ENCODE data around the gene DGKZ. TPM values are rescaled to one million over a fixed set of nuclear protein-coding genes. Genes with fewer than 3 reads are reported as not detected.
A peak's percentile ranks its signal among the peaks of the same experiment; 100 is the strongest.

Gene DGKZ
- total RNA-seq, 2 experiments from 2014 or later: 82.9 to 89.2 TPM

DNA sequence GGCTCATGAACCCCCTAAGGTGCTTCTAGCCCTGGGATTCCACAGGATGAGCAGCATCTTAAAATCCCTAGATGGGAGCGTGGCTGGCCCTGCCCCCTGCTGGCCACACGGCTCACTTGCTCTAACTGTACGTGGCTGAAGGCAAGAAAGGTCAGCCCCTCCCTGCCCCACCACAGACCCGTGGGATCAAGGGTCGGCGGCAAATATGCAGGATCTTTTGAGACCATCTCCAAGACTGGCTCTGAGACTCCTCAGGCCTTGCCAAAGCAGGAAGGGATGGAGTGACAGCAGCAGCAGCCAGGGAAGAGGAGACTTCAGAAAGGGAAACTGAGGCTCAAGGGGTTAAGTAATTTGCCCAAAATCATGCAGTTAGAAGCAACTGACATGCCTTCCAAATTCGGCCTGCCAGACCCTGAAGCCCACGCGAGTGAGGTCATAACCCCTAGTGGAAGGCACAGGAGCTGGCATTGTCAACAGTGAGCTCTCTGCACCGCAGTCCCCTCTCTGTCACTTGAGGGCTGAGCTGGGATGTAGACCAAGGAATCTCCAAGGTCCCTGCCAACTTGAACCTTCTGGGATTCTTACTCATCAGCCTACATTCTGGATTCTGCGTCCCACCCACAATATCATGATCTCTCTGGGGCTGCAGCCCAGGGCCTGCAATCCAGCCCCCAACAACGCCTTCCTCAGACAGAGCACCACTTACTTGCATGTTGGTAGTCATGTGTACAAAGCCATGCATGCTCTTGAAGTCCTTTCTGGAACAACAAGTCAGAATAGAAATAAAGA, 38.4 kb upstream of the DGKZ start:
- H3K36me3 Mint-ChIP-seq (ENCODE audit: low read depth): no peaks in the 10 kb centered on the region
- peak; percentile 85 for DNase-seq
- intact Hi-C loops (cut with micrococcal nuclease): loop anchor here (1.0 kb wide), 5 partner anchors 62 to 344 kb away; no protein-coding TSS in a partner anchor
- peaks cover 7% of the 10 kb centered on the region for H3K4me1 Mint-ChIP-seq (ENCODE audit: low read depth)
- H3K27me3 Mint-ChIP-seq (ENCODE audit: low read depth): no peaks in the 10 kb centered on the region
- no peak overlapping the region for H3K4me3 Mint-ChIP-seq
- no peak overlapping the region for H3K27ac Mint-ChIP-seq
- no peaks in the 10 kb centered on the region for H3K9me3 Mint-ChIP-seq
- CTCF ChIA-PET: interaction anchor here (0.7 to 14.4 kb wide), 23 partner anchors 8 to 504 kb away, joined by 3 to 298 read pairs (median 3); partner anchors contain the start of genes CREB3L1 and SLC35C1

DNA sequence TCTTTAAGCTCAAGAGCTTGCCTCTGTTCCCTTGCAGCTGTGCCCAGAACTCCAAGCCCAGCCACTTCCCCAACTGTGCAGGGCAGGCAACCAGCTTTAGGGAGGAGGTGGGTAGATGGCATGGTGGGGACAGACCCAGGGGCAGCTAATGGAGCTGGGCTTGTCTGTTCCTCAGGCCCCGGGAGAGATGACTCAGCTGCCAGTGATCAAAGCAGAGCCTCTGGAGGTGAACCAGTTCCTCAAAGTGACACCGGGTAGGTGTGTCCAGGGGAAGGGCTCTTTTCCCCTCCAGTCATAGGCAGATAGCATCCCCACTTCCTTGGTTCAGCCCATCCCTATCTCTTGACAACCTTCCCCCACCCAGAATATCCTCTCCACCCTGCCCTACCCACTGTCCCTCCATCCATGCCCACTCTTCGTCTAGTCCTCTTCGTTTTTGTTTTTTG, 37.4 kb upstream of the DGKZ start:
- CTCF ChIA-PET: interaction anchor here (0.8 to 14.4 kb wide), 15 partner anchors 9 to 505 kb away, joined by 3 to 298 read pairs (median 4); partner anchors contain the start of genes CREB3L1 and SLC35C1
- DNase-seq: peak; percentile 55

DNA sequence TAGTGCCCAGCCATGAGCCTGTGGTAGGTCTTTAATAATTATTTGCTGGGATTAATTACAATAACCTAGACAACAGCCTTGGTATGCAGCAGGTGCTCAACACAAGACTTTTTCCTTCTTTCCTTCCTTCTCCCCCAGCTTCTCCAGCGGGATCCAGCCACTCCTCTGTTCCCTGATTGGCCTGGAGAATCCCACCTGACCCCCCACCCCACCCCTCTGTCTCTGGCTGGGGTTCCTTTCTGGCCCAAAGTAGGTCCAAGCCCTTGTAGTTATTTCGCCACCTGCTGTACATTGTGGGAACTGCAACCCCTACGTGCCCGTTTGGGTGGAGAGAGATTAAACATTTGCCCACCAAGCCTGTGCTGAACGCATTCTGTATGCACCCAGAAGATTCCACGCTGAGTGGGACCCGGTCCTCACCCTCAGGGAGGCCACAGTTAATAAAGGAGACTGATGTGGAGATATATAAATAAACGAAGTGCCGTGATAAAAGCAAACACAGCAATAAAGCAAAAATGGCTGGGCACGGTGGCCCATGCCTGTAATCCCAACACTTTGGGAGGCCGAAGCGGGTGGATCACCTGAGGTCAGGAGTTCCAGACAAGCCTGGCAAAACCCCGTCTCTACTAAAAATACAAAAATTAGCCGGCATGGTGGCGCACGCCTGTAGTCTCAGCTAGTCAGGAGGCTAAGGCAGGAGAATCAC, 32.1 kb upstream of the DGKZ start:
- DNase-seq: peak; percentile 85
- Mint-ChIP-seq H3K27me3 (ENCODE audit: low read depth) (no peaks in the 10 kb centered on the region), H3K4me1 (ENCODE audit: low read depth) (peaks cover 20% of the 10 kb centered on the region), H3K9me3 (no peaks in the 10 kb centered on the region), H3K36me3 (ENCODE audit: low read depth) (no peaks in the 10 kb centered on the region), H3K4me3 (no peak overlapping the region), H3K27ac (no peak overlapping the region)
- intact Hi-C loops (cut with micrococcal nuclease): loop anchor here (1.0 to 2.0 kb wide), 3 partner anchors 32 to 76 kb away; partner anchors contain the start of gene DGKZ
- CTCF ChIA-PET: interaction anchor here (0.6 to 14.4 kb wide), 27 partner anchors 8 to 471 kb away, joined by 3 to 298 read pairs (median 5); partner anchors contain the start of gene DGKZ

More for the DNA sequence above, 37.4 kb upstream of the DGKZ start:
- no peaks in the 10 kb centered on the region for H3K9me3 Mint-ChIP-seq
- no peaks in the 10 kb centered on the region for H3K27me3 Mint-ChIP-seq (ENCODE audit: low read depth)
- H3K4me3 Mint-ChIP-seq: no peak overlapping the region
- H3K4me1 Mint-ChIP-seq (ENCODE audit: low read depth): peaks cover 7% of the 10 kb centered on the region
- no peaks in the 10 kb centered on the region for H3K36me3 Mint-ChIP-seq (ENCODE audit: low read depth)
- intact Hi-C loops (cut with micrococcal nuclease): no loop called here
- H3K27ac Mint-ChIP-seq: no peak overlapping the region

DNA sequence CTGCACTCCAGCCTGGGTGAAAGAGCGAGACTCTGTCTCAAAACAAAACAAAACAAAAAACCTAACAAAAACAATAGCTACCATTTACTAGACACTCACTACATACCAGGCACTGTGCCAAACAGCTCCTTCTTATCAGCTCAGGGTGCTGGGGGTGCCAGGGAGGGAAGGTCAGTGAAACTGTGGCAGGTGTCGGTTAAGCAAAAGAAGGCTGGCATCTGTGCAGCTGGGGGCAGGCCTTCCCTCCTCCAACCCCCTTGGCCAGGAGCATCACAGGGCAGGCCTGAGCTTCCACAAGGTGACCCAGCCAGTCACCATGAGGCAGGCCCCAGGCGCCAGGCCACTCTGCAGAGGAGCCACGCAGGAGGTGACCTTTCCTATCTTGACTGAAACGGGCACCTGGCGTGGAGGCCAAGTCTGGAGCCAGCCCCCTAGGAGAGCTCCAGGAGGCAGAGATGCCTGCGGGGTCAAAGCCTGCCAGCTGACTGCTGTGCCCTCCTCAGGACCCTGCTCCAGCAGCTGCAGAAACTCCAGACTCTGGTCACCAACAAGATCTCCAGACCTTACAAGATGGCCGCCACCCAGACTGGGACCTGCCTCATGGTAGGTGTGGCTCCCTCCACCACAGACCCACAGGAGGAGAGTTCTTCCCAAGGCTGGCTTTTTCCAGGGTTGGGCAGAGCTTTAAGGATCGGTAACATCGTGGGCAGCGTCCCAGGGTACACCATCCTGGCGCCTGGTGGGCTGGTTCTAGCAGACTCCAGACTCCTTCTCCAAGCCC, 31.3 kb upstream of the DGKZ start:
- CTCF ChIA-PET: interaction anchor here (0.6 to 14.4 kb wide), 24 partner anchors 8 to 472 kb away, joined by 3 to 298 read pairs (median 5); partner anchors contain the start of gene DGKZ
- H3K4me1 Mint-ChIP-seq (ENCODE audit: low read depth): peaks cover 23% of the 10 kb centered on the region

DNA sequence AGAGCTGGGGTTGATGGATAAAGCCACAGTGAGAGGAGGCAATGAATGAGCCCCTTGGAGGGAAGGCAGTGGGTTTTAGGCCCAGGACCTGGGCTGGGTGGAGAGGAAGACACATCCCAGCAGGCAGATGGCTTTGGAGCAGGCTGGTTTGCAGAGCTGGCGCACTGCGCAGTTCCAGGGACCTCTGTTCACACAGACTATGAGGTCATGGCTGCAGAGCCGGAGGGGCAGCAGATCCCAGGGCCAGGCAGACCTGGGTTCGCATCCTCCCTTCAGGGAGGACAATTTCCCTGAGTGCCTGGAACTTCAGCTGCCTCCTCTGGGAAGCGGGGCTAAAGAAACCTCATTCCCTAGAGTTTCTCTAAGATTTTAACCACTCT, 28.2 kb upstream of the DGKZ start:
- intact Hi-C loops (cut with micrococcal nuclease): no loop called here
- no peaks in the 10 kb centered on the region for H3K27me3 Mint-ChIP-seq (ENCODE audit: low read depth)

More for the DNA sequence above, 31.3 kb upstream of the DGKZ start:
- no peak for DNase-seq
- H3K27ac Mint-ChIP-seq: no peak overlapping the region
- no peaks in the 10 kb centered on the region for H3K36me3 Mint-ChIP-seq (ENCODE audit: low read depth)
- intact Hi-C loops (cut with micrococcal nuclease): loop anchor here (1.0 to 2.0 kb wide), 3 partner anchors 31 to 77 kb away; partner anchors contain the start of gene DGKZ
- no peak overlapping the region for H3K4me3 Mint-ChIP-seq
- H3K9me3 Mint-ChIP-seq: no peaks in the 10 kb centered on the region
- no peaks in the 10 kb centered on the region for H3K27me3 Mint-ChIP-seq (ENCODE audit: low read depth)

DNA sequence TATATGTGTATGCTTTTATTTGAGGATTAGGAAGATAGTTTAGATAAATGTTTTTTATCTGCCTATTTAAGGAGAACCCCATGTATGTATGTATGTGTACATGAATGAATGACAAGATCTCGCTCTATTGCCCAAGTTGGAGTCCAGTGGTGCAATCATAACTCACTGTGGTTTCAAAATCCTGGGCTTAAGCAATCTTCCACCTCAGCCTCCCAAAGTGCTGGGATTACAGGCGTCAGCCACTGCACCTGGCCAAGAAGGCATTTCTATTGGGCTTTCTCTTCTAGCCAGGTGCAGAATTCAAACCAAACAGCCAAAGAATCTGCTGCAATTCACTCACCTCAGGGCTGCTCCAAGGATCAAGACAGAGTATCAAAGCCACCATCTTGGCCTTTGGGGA, 25.5 kb upstream of the DGKZ start:
- DNase-seq: no peak
- no peak overlapping the region for H3K27ac Mint-ChIP-seq
- H3K9me3 Mint-ChIP-seq: no peaks in the 10 kb centered on the region
- no peaks in the 10 kb centered on the region for H3K27me3 Mint-ChIP-seq (ENCODE audit: low read depth)
- H3K4me1 Mint-ChIP-seq (ENCODE audit: low read depth): peaks cover 25% of the 10 kb centered on the region
- CTCF ChIA-PET: interaction anchor here (0.5 to 1.2 kb wide), 2 partner anchors 9 to 203 kb away, joined by 4 read pairs; no protein-coding TSS in a partner anchor
- no peak overlapping the region for H3K4me3 Mint-ChIP-seq
- no peaks in the 10 kb centered on the region for H3K36me3 Mint-ChIP-seq (ENCODE audit: low read depth)
- intact Hi-C loops (cut with micrococcal nuclease): no loop called here

More for the DNA sequence above, 28.2 kb upstream of the DGKZ start:
- H3K27ac Mint-ChIP-seq: peak overlapping the region; percentile 79
- peak overlapping the region; percentile 52 for H3K4me3 Mint-ChIP-seq
- peaks cover 27% of the 10 kb centered on the region for H3K4me1 Mint-ChIP-seq (ENCODE audit: low read depth)
- no peaks in the 10 kb centered on the region for H3K36me3 Mint-ChIP-seq (ENCODE audit: low read depth)
- H3K9me3 Mint-ChIP-seq: no peaks in the 10 kb centered on the region
- CTCF ChIA-PET: interaction anchor here (1.1 to 14.4 kb wide), 7 partner anchors 10 to 78 kb away, joined by 6 to 298 read pairs (median 21); no protein-coding TSS in a partner anchor
- DNase-seq: no peak

DNA sequence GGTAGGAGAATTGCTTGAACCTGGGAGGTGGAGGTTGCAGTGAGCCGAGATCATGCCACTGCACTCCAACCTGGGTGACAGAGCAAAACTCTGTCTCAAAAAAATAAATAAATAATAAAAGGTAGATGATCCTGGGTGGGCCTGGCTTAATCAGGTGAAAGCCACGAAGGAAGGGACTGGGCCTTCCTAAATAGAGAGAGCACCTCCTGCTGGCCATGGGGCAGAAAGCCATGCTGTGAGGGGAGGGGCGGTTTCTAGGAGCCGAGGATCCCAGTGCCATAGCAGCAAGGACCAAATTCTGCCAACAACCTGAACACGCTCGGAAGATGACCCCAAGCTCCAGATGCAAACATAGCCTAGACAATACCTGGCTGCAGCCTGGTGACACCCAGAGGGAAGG, 24.5 kb upstream of the DGKZ start:
- intact Hi-C loops (cut with micrococcal nuclease): no loop called here
- CTCF ChIA-PET: interaction anchor here (0.7 to 1.6 kb wide), 7 partner anchors 8 to 30 kb away, joined by 3 to 6 read pairs (median 4); no protein-coding TSS in a partner anchor
- DNase-seq: peak; percentile 50

DNA sequence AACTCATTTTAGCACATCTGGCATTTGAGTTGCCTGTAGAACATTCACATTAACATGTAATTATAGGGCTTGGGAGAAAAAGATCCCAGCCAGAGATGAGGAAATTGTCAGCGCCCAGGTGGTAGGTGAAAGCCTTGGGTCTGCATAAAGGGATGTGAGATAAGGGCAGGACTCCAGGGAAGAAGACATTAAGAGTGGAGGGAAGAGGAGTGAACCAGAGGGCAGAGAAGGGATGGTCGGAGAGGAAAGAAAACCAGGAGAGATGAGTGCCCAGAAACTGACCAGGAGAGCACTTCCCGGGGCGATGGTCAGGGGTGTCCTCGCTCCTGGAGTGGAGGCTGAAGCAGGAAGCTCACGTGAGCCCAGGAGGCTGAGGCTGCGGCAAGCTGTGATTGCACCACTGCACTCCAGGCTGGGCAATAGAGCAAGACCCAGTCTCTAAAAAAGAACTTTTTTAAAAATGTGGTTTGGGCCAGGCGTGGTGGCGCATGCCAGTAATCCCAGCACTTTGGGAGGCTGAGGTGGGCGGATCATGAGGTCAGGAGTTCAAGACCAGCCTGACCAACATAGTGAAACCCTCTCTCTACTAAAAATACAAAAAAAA, 20.3 kb upstream of the DGKZ start:
- H3K27me3 Mint-ChIP-seq (ENCODE audit: low read depth): no peaks in the 10 kb centered on the region
- peaks cover 38% of the 10 kb centered on the region for H3K4me1 Mint-ChIP-seq (ENCODE audit: low read depth)
- no peaks in the 10 kb centered on the region for H3K9me3 Mint-ChIP-seq
- intact Hi-C loops (cut with micrococcal nuclease): no loop called here
- H3K4me3 Mint-ChIP-seq: no peak overlapping the region
- no peak overlapping the region for H3K27ac Mint-ChIP-seq
- H3K36me3 Mint-ChIP-seq (ENCODE audit: low read depth): no peaks in the 10 kb centered on the region
- CTCF ChIA-PET: interaction anchor here (1.8 to 12.0 kb wide), 2 partner anchors 11 to 20 kb away, joined by 7 to 148 read pairs; partner anchors contain the start of gene DGKZ
- no peak for DNase-seq

More for the DNA sequence above, 24.5 kb upstream of the DGKZ start:
- peaks cover 27% of the 10 kb centered on the region for H3K4me1 Mint-ChIP-seq (ENCODE audit: low read depth)
- no peak overlapping the region for H3K4me3 Mint-ChIP-seq
- H3K9me3 Mint-ChIP-seq: no peaks in the 10 kb centered on the region
- no peaks in the 10 kb centered on the region for H3K36me3 Mint-ChIP-seq (ENCODE audit: low read depth)
- H3K27ac Mint-ChIP-seq: no peak overlapping the region
- no peaks in the 10 kb centered on the region for H3K27me3 Mint-ChIP-seq (ENCODE audit: low read depth)

DNA sequence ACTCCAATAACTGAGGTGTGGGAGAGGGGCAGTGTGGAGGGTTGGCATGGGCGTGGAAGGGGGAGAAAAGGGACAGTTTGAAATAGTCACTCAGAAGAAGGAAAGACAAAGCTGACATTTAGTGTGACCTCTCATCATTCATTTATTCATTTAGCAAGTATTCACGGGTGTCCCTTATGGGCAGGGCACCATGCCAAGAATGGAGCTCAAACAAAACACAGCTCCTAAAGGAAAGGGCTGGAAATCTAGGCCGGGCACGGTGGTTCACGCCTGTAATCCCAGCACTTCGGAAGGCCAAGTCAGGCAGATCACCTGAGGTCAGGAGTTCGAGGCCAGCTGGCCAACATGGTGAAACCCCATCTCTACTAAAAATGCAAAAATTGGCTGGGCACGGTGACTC, 19.4 kb upstream of the DGKZ start:
- no peaks in the 10 kb centered on the region for H3K36me3 Mint-ChIP-seq (ENCODE audit: low read depth)
- H3K4me1 Mint-ChIP-seq (ENCODE audit: low read depth): peaks cover 39% of the 10 kb centered on the region
- H3K4me3 Mint-ChIP-seq: no peak overlapping the region
- H3K9me3 Mint-ChIP-seq: no peaks in the 10 kb centered on the region
- intact Hi-C loops (cut with micrococcal nuclease): no loop called here
- H3K27me3 Mint-ChIP-seq (ENCODE audit: low read depth): no peaks in the 10 kb centered on the region
- CTCF ChIA-PET: interaction anchor here (0.9 to 12.0 kb wide), 5 partner anchors 9 to 456 kb away, joined by 3 to 148 read pairs (median 21); partner anchors contain the start of gene DGKZ
- no peak for DNase-seq
- H3K27ac Mint-ChIP-seq: no peak overlapping the region

DNA sequence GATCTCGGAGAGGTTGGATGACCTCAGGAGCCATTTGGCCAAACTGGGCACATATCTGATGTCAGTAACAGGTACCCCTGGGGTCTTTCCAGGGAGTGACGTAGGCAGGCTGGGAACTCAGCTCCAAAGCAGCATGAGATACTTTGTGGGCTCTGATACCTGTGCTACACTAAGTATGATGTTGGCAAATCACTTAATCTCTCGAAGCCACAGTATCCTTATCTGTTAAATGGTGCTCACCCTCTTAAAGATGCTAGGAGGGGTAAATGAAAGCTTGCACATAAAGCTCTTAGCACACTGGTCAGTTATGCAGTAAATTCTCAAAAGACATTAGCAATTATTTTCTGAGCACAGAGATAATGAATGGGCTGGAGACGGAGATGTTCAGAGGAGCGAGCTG, 17.1 kb upstream of the DGKZ start:
- DNase-seq: no peak
- Mint-ChIP-seq H3K9me3 (no peaks in the 10 kb centered on the region), H3K4me1 (ENCODE audit: low read depth) (peaks cover 56% of the 10 kb centered on the region), H3K27ac (no peak overlapping the region), H3K4me3 (no peak overlapping the region), H3K27me3 (ENCODE audit: low read depth) (no peaks in the 10 kb centered on the region), H3K36me3 (ENCODE audit: low read depth) (no peaks in the 10 kb centered on the region)
- CTCF ChIA-PET: interaction anchor here (0.9 to 12.0 kb wide), 14 partner anchors 8 to 343 kb away, joined by 3 to 148 read pairs (median 7); partner anchors contain the start of gene DGKZ
- intact Hi-C loops (cut with micrococcal nuclease): loop anchor here (2.0 kb wide), 1 partner anchor 17 kb away; the partner anchor contains the start of gene DGKZ

Data from activated naive CD4-positive, alpha-beta T cell treated with anti-CD3 and anti-CD28 coated beads for 36 hours (primary cell).